D721Med (cell line): Measurements from ENCODE around the gene EIF4G3.
"Not testable (repeated sequence)": the region's sequence is repeated elsewhere in the genome, so short reads cannot be mapped to it uniquely, and the experiment has no call there.

Source experiments
- DNase-seq: peaks from one replicate; pipeline ENCODE4 v3.0.0; 2011; ENCODE audit warnings: low spot score; ENCODE audit not compliant: insufficient read length
- FAIRE-seq: peaks from 2 replicates; lab custom pipeline; 2011; peaks lifted over from hg19 to GRCh38; lab: Jason Lieb, UNC
- CTCF ChIP-seq: IDR thresholded peaks from 2 replicates; pipeline ENCODE4 v1.5.1; 2012; ENCODE audit warnings: mild to moderate bottlenecking, control low read depth; ENCODE audit not compliant: insufficient read depth; ENCODE audit errors: missing control alignments

The EIF4G3 gene

GRCh38 chr1:21192871-21193270 lies 16.2 kb upstream of the EIF4G3 start:
- DNase-seq: no peak
- no peak for FAIRE-seq

GRCh38 chr1:21192284-21192683 lies 15.6 kb upstream of the EIF4G3 start:
- DNase-seq (no peak), FAIRE-seq (no peak)
- no peak for TF ChIP-seq CTCF

More at GRCh38 chr1:21192871-21193270, 16.2 kb upstream of the EIF4G3 start:
- no peak for TF ChIP-seq CTCF

DNA sequence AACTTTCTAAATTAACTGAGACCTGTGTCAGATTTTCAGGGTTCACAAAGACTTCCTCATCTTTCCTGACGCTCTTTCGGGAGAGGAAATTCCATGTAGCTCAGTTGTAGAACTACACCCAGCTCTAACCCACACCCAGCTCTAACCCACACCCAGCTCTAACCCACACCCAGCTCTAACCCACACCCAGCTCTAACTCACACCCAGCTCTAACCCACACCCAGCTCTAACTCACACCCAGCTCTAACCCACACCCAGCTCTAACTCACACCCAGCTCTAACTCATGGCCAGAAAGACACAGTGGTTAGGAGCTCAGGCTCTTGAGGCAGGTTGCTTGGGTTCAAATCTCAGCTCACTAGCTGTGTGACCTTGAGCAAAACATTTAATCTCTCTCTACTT lies 14.1 kb upstream of the EIF4G3 start:
- FAIRE-seq: not testable (repeated sequence)

DNA sequence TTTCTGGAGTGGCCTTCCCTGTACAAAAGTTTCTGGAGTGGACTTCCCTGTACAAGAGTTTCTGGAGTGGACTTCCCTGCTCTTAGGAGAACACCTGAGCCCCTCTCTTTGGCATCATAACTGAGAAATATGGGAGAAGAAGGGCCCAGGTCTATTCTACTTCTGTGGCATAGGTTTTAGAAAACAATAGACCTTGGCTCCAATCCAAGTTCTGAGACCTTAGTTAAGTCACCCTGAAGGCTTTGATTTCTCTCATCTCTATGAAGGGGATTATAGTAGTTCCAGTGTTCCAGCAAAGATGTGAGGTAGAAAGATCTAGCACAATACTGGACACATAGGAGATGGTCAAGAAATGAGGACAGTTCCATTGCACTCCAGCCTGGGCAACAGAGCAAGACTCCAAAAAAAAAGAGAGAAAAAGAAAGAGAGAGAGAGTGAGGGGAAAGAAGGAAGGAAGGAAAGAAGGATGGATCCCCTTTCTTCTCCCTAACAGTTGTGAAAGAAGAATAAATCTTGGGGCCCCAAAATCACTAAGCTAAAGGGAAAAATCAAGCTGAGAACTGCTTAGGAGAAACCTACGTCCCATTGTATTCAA lies 13.3 kb upstream of the EIF4G3 start:
- no peak for TF ChIP-seq CTCF
- FAIRE-seq: no peak

More for the DNA sequence above, 14.1 kb upstream of the EIF4G3 start:
- not testable (repeated sequence) for DNase-seq

DNA sequence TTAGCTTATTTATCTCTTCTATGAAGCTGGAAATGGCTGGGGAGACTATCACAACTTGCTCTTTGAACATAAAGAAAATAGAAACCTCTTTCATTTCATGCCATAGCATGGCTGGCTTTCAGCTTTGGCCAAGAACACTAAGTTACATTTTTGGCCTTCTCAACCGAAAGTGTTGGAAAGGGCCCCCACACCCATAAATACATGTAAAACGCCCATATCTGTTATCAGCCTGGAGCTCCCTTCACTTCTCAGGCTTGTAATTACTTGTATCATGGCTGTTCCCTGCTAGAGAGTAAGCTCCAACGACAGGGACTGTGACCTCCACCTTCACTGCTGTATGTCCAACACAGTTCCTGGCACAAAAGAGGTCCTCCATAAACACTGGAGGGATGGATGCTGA lies 12.7 kb upstream of the EIF4G3 start:
- no peak for TF ChIP-seq CTCF
- DNase-seq: no peak
- FAIRE-seq: no peak

More for the DNA sequence above, 13.3 kb upstream of the EIF4G3 start:
- no peak for DNase-seq

- TF ChIP-seq CTCF: no peak
- no peak for FAIRE-seq
Measured at GRCh38 chr1:21188235-21188634, 11.5 kb upstream of the EIF4G3 start.

DNA sequence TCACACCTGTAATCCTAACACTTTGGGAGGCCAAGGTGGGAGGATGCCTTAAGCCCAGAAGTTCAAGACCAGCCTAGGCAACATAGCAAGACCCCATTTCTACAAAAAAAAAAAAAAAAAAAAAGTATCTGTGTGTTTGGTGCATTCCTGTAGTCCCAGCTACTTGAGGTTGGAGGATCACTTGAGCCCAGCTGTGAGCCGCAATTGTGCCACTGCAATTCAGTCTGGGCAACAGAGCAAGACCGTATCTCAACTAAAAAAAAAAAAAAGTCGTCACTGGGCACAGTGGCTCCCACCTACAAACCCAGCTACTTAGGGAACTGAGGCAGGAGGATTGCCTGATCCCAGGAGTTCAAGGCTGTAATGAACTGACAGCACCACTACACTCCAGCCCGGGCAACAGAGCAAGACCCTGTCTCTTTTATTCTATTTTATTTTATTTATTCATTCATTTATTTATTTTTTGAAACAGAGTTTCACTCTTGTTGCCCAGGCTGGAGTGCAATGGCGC lies 8.6 kb upstream of the EIF4G3 start:
- DNase-seq: no peak

More at GRCh38 chr1:21188235-21188634, 11.5 kb upstream of the EIF4G3 start:
- DNase-seq: no peak

More for the DNA sequence above, 8.6 kb upstream of the EIF4G3 start:
- TF ChIP-seq CTCF: no peak
- FAIRE-seq: no peak
